K562 (cell line): ENCODE data around the gene MBOAT7. TPM values are rescaled to one million over a fixed set of nuclear protein-coding genes. Genes with fewer than 3 reads are reported as not detected.

Experiments used
- C11orf30 ChIP-seq: fragments of 450-650 bp; IDR thresholded peaks from 2 replicates; pipeline ENCODE4 v1.6.1; 2016; ENCODE audit warnings: low read depth, mild to moderate bottlenecking
- CBX2 ChIP-seq: fragments of 200-600 bp; sonication (generic); IDR thresholded peaks from one replicate; pipeline ENCODE4 v1.6.1; 2012; ENCODE audit warnings: mild to moderate bottlenecking, low read length, inconsistent platforms; ENCODE audit not compliant: insufficient read depth, poor library complexity, severe bottlenecking
- CCAR2 ChIP-seq: fragments of 200-400 bp; formaldehyde crosslinking; IDR thresholded peaks from 2 replicates; pipeline ENCODE4 v1.6.1; 2017; ENCODE audit warnings: mild to moderate bottlenecking, low read depth, low read length
- DDX20 ChIP-seq: fragments of 450-650 bp; IDR thresholded peaks from 2 replicates; pipeline ENCODE4 v1.6.1; 2016; ENCODE audit warnings: missing genetic modification characterization, low read depth, mild to moderate bottlenecking, missing compliant biosample characterization, moderate library complexity
- KDM1A ChIP-seq, 2 experiments: fragments of 450-650 bp; IDR thresholded peaks; 2 replicates each; pipeline ENCODE4 v1.6.1; 2016; ENCODE audit warnings: mild to moderate bottlenecking in 2 of 2
- KLF1 ChIP-seq: fragments of 450-650 bp; IDR thresholded peaks from 2 replicates; pipeline ENCODE4 v1.6.1; 2016; ENCODE audit warnings: missing genetic modification characterization, missing compliant biosample characterization
- KLF16 ChIP-seq: IDR thresholded peaks from 2 replicates; pipeline ENCODE4 v1.6.1; 2016; ENCODE audit warnings: antibody characterized with exemption
- MEF2D ChIP-seq: conservative IDR thresholded peaks from 2 replicates; pipeline ENCODE4 v1.6.1; 2016; ENCODE audit warnings: low read depth, missing genetic modification characterization, missing compliant biosample characterization
- PHB ChIP-seq: fragments of 250-450 bp; sonication (Bioruptor Pico); IDR thresholded peaks from 2 replicates; pipeline ENCODE4 v1.5.0; 2021
- PHB2 ChIP-seq: fragments of 450-650 bp; IDR thresholded peaks from 2 replicates; pipeline ENCODE4 v1.6.1; 2017; ENCODE audit warnings: low read depth
- POLR2AphosphoS5 ChIP-seq: IDR thresholded peaks from 2 replicates; pipeline ENCODE4 v1.6.1; 2011; ENCODE audit warnings: mild to moderate bottlenecking, low read depth, low read length, moderate library complexity; ENCODE audit not compliant: control insufficient read depth, insufficient read depth
- RBM39 ChIP-seq: fragments of 200-400 bp; formaldehyde crosslinking; optimal IDR thresholded peaks from 2 replicates; pipeline ENCODE3; 2018; ENCODE audit warnings: low read depth, low read length
- SMAD3 ChIP-seq: fragments of 450-650 bp; formaldehyde crosslinking; conservative IDR thresholded peaks from 2 replicates; pipeline ENCODE4 v1.4.0; 2020; ENCODE audit warnings: mild to moderate bottlenecking
- SMARCA4 ChIP-seq: fragments of 450-650 bp; IDR thresholded peaks from 2 replicates; pipeline ENCODE4 v1.6.1; 2016
- SMARCA5 ChIP-seq: fragments of 450-650 bp; IDR thresholded peaks from 2 replicates; pipeline ENCODE4 v1.6.1; 2016
- ZNF324 ChIP-seq: fragments of 250-450 bp; sonication (Bioruptor Pico); IDR thresholded peaks from 2 replicates; pipeline ENCODE4 v1.4.0; 2020; ENCODE audit warnings: mild to moderate bottlenecking
- ZNF561 ChIP-seq: fragments of 450-650 bp; formaldehyde crosslinking; conservative IDR thresholded peaks from 2 replicates; pipeline ENCODE4 v1.4.0; 2020; ENCODE audit warnings: mild to moderate bottlenecking, moderate library complexity
- polyA plus RNA-seq, 8 experiments: library from polyadenylated mRNA; depleted of rRNA in 4 of 8; stranded (reverse) in 5 of 8; unstranded in 3 of 8; fragments of >200 nt; fragmentation: Nextera tagmentation in 2 of 8; fragmentation: Illumina TruSeq in 1 of 8; extraction: Ambion mirVana in 2 of 8; extraction: Trizol in 1 of 8; gene quantifications; 2 replicates each; pipeline versions ENCODE4 v1.2.1 to v1.2.3, GENCODE V29; 2011 to 2014; ENCODE audit warnings: inconsistent platforms in 1 of 8, missing spikeins in 1 of 8
- total RNA-seq, 7 experiments: library from RNA; depleted of rRNA in 6 of 7; stranded (reverse); fragments of >200 nt in 6 of 7; fragmentation: Illumina TruSeq in 2 of 7; extraction: Trizol in 2 of 7; gene quantifications; 2 replicates each; pipeline versions ENCODE4 v1.2.1 to v1.2.3, GENCODE V29; 2011 to 2021; ENCODE audit warnings: low replicate concordance in 1 of 7
- TF ChIP-seq, protein P1 (sequence below): fragments of 450-650 bp; IDR thresholded peaks from one replicate; pipeline ENCODE4 v1.6.1; 2018; ENCODE audit warnings: mild to moderate bottlenecking, moderate library complexity; ENCODE audit not compliant: partially characterized antibody
- TF ChIP-seq, protein P2 (sequence below): sonication (generic); formaldehyde crosslinking; IDR thresholded peaks from 2 replicates; pipeline ENCODE4 v1.8.0; 2022; ENCODE audit warnings: missing genetic modification reagents, mild to moderate bottlenecking, moderate library complexity, borderline replicate concordance
- TF ChIP-seq, protein P3 (sequence below): fragments of 450-650 bp; IDR thresholded peaks from 2 replicates; pipeline ENCODE4 v1.6.1; 2014; ENCODE audit warnings: low read depth, mild to moderate bottlenecking, moderate library complexity, borderline replicate concordance
- TF ChIP-seq, protein P4 (sequence below): fragments of 250-450 bp; sonication (Bioruptor Pico); IDR thresholded peaks from 2 replicates; pipeline ENCODE4 v1.5.1; 2021; ENCODE audit warnings: mild to moderate bottlenecking
- TF ChIP-seq, protein P5 (sequence below): sonication (generic); formaldehyde crosslinking; IDR thresholded peaks from 2 replicates; pipeline ENCODE4 v1.8.0; 2023; ENCODE audit warnings: mild to moderate bottlenecking, missing genetic modification reagents

Gene MBOAT7
- total and polyA plus RNA-seq, 9 of the 15 experiments (the other 6 are each of a cell fraction or from before 2014, with no cell fraction given), result 1.4 to 153 (median 56.1) TPM

DNA sequence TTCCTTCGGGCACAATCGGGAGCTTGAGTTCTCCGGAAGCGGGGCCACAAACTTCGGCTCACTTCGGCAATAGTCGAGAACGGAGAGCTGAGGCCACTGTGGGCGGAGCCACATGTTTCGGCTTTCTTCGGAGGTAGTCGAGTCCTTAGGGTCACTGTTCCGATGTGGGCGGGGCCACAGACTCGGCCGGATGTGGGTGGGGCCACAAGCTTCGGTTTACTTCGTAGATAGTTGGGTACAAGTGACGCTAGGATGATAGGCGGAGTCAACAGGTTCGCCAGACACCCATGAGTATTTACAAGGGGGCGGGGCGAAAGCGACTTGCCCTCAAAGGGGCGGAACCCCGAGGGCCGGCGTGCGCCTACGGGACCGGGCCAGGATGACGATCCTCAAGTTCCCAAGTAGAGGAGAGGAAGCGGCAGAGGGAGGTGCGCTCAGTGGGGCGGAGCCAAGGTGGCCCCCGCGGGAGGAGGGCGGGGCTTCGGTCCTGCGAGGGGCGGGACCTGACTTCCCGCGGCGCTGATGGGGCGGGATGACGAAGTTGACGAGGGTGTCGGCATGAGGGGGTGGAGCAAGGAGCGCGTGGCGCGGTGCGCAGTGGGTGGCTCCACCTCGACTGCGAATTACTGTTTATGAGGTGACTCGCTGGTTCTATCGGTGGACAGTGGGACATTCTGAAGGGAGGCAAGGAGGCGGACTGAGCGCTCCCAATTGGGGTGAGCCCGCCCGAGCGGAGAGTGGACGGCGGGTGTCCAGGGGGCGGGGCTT lies 539 bp upstream of the MBOAT7 start (continued):
- TF ChIP-seq, protein P1, sequence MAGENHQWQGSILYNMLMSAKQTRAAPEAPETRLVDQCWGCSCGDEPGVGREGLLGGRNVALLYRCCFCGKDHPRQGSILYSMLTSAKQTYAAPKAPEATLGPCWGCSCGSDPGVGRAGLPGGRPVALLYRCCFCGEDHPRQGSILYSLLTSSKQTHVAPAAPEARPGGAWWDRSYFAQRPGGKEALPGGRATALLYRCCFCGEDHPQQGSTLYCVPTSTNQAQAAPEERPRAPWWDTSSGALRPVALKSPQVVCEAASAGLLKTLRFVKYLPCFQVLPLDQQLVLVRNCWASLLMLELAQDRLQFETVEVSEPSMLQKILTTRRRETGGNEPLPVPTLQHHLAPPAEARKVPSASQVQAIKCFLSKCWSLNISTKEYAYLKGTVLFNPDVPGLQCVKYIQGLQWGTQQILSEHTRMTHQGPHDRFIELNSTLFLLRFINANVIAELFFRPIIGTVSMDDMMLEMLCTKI, result no peak
- TF ChIP-seq MEF2D (tag), result peak; percentile 23; the same call in 1 of the 2 replicates
- TF ChIP-seq, protein P2, sequence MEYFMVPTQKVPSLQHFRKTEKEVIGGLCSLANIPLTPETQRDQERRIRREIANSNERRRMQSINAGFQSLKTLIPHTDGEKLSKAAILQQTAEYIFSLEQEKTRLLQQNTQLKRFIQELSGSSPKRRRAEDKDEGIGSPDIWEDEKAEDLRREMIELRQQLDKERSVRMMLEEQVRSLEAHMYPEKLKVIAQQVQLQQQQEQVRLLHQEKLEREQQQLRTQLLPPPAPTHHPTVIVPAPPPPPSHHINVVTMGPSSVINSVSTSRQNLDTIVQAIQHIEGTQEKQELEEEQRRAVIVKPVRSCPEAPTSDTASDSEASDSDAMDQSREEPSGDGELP (CRISPR knock-in tag), result peak; percentile 43; the same call in 1 of the 2 replicates
- TF ChIP-seq CBX2, result no peak
- no peak for TF ChIP-seq PHB2
- no peak for TF ChIP-seq PHB (CRISPR knock-in tag)
- no peak for TF ChIP-seq KLF16
- TF ChIP-seq CCAR2, result no peak
- TF ChIP-seq, protein P3, sequence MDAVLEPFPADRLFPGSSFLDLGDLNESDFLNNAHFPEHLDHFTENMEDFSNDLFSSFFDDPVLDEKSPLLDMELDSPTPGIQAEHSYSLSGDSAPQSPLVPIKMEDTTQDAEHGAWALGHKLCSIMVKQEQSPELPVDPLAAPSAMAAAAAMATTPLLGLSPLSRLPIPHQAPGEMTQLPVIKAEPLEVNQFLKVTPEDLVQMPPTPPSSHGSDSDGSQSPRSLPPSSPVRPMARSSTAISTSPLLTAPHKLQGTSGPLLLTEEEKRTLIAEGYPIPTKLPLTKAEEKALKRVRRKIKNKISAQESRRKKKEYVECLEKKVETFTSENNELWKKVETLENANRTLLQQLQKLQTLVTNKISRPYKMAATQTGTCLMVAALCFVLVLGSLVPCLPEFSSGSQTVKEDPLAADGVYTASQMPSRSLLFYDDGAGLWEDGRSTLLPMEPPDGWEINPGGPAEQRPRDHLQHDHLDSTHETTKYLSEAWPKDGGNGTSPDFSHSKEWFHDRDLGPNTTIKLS, result peak; percentile 43; the same call in 1 of the 2 replicates
- TF ChIP-seq, protein P4, sequence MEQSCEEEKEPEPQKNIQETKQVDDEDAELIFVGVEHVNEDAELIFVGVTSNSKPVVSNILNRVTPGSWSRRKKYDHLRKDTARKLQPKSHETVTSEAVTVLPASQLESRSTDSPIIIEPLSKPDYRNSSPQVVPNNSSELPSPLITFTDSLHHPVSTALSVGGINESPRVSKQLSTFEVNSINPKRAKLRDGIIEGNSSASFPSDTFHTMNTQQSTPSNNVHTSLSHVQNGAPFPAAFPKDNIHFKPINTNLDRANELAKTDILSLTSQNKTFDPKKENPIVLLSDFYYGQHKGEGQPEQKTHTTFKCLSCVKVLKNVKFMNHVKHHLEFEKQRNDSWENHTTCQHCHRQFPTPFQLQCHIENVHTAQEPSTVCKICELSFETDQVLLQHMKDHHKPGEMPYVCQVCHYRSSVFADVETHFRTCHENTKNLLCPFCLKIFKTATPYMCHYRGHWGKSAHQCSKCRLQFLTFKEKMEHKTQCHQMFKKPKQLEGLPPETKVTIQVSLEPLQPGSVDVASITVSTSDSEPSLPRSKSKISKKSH, result no peak
- no peak for TF ChIP-seq ZNF561 (CRISPR knock-in tag)
- TF ChIP-seq SMARCA5, result peak; percentile 87; the same call in 1 of the 2 replicates
- TF ChIP-seq KLF1 (tag), result no peak
- TF ChIP-seq SMARCA4, result peak; percentile 32; the same call in 1 of the 2 replicates
- no peak for TF ChIP-seq ZNF324 (CRISPR knock-in tag)
- TF ChIP-seq DDX20 (tag), result no peak
- peak; percentile 39; the same call in 1 of the 2 replicates for TF ChIP-seq POLR2AphosphoS5
- TF ChIP-seq, protein P5, sequence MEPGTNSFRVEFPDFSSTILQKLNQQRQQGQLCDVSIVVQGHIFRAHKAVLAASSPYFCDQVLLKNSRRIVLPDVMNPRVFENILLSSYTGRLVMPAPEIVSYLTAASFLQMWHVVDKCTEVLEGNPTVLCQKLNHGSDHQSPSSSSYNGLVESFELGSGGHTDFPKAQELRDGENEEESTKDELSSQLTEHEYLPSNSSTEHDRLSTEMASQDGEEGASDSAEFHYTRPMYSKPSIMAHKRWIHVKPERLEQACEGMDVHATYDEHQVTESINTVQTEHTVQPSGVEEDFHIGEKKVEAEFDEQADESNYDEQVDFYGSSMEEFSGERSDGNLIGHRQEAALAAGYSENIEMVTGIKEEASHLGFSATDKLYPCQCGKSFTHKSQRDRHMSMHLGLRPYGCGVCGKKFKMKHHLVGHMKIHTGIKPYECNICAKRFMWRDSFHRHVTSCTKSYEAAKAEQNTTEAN (CRISPR knock-in tag), result no peak
- TF ChIP-seq KDM1A (IDR thresholded peaks at IDR 0.05), result no peak
- no peak for TF ChIP-seq C11orf30
- TF ChIP-seq SMAD3 (CRISPR knock-in tag), result no peak
- TF ChIP-seq RBM39, result no peak
